Calu3 (cell line): ENCODE results near the gene CXorf51B. TPM values are rescaled to one million over a fixed set of nuclear protein-coding genes. Genes with fewer than 3 reads are reported as not detected.
"Not testable (repeated sequence)": the region's sequence is repeated elsewhere in the genome, so short reads cannot be mapped to it uniquely, and the experiment has no call there.

Experiments used
- Bru-seq: library from RNA; stranded (reverse); fragments of 400-500 nt; gene quantifications from one replicate; lab custom pipeline; 2021; lab: Mats Ljungman, UMichigan
- BruChase-seq, 2 experiments: library from RNA; stranded (reverse); fragments of 400-500 nt; gene quantifications; one replicate each; lab custom pipeline; 2021; lab: Mats Ljungman, UMichigan
- BruUV-seq: library from RNA; stranded (reverse); fragments of 400-500 nt; replicated peaks from 2 replicates; lab custom pipeline; 2021; lab: Mats Ljungman, UMichigan
- CTCF ChIA-PET: fragments of 300-600 bp; sonication (Branson Sonifier 250); formaldehyde crosslinking; loops from one replicate; lab custom pipeline; 2022; ENCODE audit warnings: antibody characterized with exemption; lab: Charles Lee
- DNase-seq: peaks from one replicate; pipeline ENCODE4 v3.0.0; 2022
- H3K27ac Mint-ChIP-seq: one replicate; pipeline ENCODE4 v1.8.0; 2022; ENCODE audit warnings: mixed read lengths; ENCODE audit not compliant: unreplicated experiment
- H3K27me3 Mint-ChIP-seq: one replicate; pipeline ENCODE4 v1.8.0; 2022; ENCODE audit warnings: mixed read lengths; ENCODE audit not compliant: unreplicated experiment
- H3K36me3 Mint-ChIP-seq: one replicate; pipeline ENCODE4 v1.8.0; 2022; ENCODE audit warnings: mild to moderate bottlenecking, moderate library complexity, mixed read lengths; ENCODE audit not compliant: insufficient read depth, unreplicated experiment
- H3K4me1 Mint-ChIP-seq: one replicate; pipeline ENCODE4 v1.8.0; 2022; ENCODE audit warnings: mild to moderate bottlenecking, low read depth, mixed read lengths; ENCODE audit not compliant: unreplicated experiment
- H3K4me3 Mint-ChIP-seq: one replicate; pipeline ENCODE4 v1.8.0; 2022; ENCODE audit warnings: mild to moderate bottlenecking, low read depth, moderate library complexity, mixed read lengths; ENCODE audit not compliant: unreplicated experiment
- H3K9me3 Mint-ChIP-seq: one replicate; pipeline ENCODE4 v1.8.0; 2022; ENCODE audit warnings: low read depth, mixed read lengths; ENCODE audit not compliant: unreplicated experiment
- intact Hi-C: fragments of 100-400 bp; cut with micrococcal nuclease; formaldehyde crosslinking; loops from one replicate; pipeline ENCODE4 v1.10.0; 2022; ENCODE audit not compliant: unreplicated experiment
- long read RNA-seq: library from polyadenylated mRNA; stranded (forward); transcript quantifications from one replicate; pipeline ENCODE4 v2.0.0, GENCODE V29; 2022
- total RNA-seq: library from RNA; stranded (reverse); gene quantifications from 2 replicates; pipeline ENCODE4 v1.2.3, GENCODE V29; 2022
- TF ChIP-seq, protein P1 (sequence below): fragments of 200-600 bp; IDR thresholded peaks from one replicate; pipeline ENCODE4 v1.8.0; 2022; ENCODE audit warnings: antibody characterized with exemption; ENCODE audit not compliant: unreplicated experiment

CXorf51B gene
- total RNA-seq, result not detected in 2 replicates
- not detected for Bru-seq, nascent RNA
- BruChase-seq, experiment 1, labeled RNA remaining after a 6-hour chase, result not detected
- not detected for BruChase-seq, experiment 2, labeled RNA remaining after a 2-hour chase
- long read RNA-seq, result 0 reads

DNA sequence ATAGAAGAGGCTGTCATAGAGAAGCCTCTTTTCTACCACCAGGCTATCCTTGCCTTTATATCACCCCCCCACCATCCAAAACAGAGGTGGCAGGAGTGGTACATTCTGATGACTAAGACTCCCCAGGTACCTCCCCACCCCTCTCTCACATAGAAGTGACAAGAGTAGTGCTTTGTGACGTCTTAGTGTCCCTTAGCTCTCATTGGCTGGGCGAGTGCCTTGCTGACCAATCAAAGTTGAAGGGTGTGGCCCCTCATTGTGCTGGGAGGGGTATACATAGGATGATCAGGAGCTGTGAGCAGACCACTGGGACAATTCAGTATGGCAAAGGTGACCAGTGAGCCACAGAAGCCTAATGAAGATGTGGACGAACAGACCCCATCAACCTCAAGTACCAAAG lies at the start of gene CXorf51B:
CXorf51B (plus strand) TSS at position 301 of the 400 bp plus-strand sequence; CDS start at position 322, 21 bp downstream.
- CTCF ChIA-PET, result not testable (repeated sequence)

DNA sequence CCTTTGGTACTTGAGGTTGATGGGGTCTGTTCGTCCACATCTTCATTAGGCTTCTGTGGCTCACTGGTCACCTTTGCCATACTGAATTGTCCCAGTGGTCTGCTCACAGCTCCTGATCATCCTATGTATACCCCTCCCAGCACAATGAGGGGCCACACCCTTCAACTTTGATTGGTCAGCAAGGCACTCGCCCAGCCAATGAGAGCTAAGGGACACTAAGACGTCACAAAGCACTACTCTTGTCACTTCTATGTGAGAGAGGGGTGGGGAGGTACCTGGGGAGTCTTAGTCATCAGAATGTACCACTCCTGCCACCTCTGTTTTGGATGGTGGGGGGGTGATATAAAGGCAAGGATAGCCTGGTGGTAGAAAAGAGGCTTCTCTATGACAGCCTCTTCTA lies 5.1 kb downstream of the CXorf51B start, which contains the start of gene CXorf51A:
CXorf51A (minus strand) TSS at position 101 of the 400 bp plus-strand sequence; CDS start at position 80, 21 bp downstream.
- intact Hi-C loops, DNase-seq, H3K4me1 Mint-ChIP-seq, H3K9me3 Mint-ChIP-seq, H3K27me3 Mint-ChIP-seq, H3K4me3 Mint-ChIP-seq, CTCF ChIA-PET, H3K27ac Mint-ChIP-seq, H3K36me3 Mint-ChIP-seq, BruUV-seq: not testable (repeated sequence)

More for the DNA sequence above, at the start of gene CXorf51B:
- DNase-seq, H3K4me1 Mint-ChIP-seq, H3K4me3 Mint-ChIP-seq, intact Hi-C loops, H3K36me3 Mint-ChIP-seq, BruUV-seq, H3K27me3 Mint-ChIP-seq, H3K27ac Mint-ChIP-seq, H3K9me3 Mint-ChIP-seq: not testable (repeated sequence)

DNA sequence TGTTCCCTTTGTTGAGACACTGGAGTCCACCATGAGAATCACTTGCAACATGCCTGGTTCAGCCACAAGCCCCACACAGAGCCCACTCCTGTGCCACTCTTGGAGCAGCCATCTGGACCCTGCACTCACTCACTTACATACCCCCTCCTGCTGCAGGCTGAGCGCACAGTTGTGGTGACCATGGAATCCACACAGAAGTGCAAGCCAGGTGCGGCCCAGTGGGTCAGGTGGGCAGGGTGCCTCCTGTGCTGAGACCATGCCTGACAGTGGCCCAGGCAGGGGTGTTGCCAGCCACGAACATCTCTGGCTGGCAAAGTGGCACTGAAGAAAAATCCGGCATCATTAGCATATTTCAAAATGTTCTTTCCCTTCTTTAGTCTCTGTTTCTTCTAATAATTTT lies 22.4 kb downstream of the CXorf51B start:
- TF ChIP-seq, protein P1, sequence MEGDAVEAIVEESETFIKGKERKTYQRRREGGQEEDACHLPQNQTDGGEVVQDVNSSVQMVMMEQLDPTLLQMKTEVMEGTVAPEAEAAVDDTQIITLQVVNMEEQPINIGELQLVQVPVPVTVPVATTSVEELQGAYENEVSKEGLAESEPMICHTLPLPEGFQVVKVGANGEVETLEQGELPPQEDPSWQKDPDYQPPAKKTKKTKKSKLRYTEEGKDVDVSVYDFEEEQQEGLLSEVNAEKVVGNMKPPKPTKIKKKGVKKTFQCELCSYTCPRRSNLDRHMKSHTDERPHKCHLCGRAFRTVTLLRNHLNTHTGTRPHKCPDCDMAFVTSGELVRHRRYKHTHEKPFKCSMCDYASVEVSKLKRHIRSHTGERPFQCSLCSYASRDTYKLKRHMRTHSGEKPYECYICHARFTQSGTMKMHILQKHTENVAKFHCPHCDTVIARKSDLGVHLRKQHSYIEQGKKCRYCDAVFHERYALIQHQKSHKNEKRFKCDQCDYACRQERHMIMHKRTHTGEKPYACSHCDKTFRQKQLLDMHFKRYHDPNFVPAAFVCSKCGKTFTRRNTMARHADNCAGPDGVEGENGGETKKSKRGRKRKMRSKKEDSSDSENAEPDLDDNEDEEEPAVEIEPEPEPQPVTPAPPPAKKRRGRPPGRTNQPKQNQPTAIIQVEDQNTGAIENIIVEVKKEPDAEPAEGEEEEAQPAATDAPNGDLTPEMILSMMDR, result no peak
- Mint-ChIP-seq H3K4me3 (no peak overlapping the region), H3K36me3 (no peaks in the 10 kb centered on the region), H3K27me3 (no peaks in the 10 kb centered on the region), H3K4me1 (no peaks in the 10 kb centered on the region), H3K9me3 (peaks cover 5% of the 10 kb centered on the region), H3K27ac (no peak overlapping the region)
- CTCF ChIA-PET, result no interaction called here
- BruUV-seq, result no TSS peak
- intact Hi-C loops, result no loop called here
- DNase-seq, result no peak

DNA sequence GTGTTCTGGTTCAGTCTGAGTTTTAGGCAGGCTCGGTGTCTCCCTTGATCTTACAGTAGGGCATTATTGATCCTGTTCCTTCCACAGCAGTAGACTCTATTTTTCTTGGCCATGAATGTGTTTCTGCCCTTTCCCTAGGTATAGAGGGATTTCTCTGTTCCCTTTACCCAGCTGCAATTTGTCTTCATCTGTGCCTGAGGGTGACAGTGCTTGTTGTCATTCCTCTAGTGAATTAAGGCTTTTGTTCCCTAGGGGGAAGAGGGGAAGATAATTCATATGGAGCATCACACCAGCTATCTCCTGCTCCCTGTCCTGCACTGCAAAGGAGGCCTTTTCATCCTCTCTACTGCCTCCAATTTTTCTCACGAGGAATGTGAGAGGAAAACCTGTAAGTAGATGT lies 44.7 kb downstream of the CXorf51B start:
- Mint-ChIP-seq H3K27ac (no peak overlapping the region), H3K4me1 (no peaks in the 10 kb centered on the region), H3K27me3 (no peaks in the 10 kb centered on the region), H3K36me3 (no peaks in the 10 kb centered on the region), H3K9me3 (peaks cover 8% of the 10 kb centered on the region), H3K4me3 (no peak overlapping the region)
- CTCF ChIA-PET, result no interaction called here
- TF ChIP-seq, protein P1, result no peak
- no TSS peak for BruUV-seq
- no peak for DNase-seq
- intact Hi-C loops, result no loop called here

Other genes with a start within 250 kb of the CXorf51B start
- not detected in 2 replicates for gene CXorf51A, start 5.0 kb downstream of the CXorf51B start, total RNA-seq